Omental fat pad (tissue), 4 donors: ENCODE data around the gene CXCL17. TPM values are rescaled to one million over a fixed set of nuclear protein-coding genes. Genes with fewer than 3 reads are reported as not detected.

ENCODE experiments used
- ATAC-seq: fragments of 150-250 bp; one replicate; pipeline ENCODE4 v1.9.1; 2016; ENCODE audit warnings: mild to moderate bottlenecking, moderate library complexity; ENCODE audit not compliant: low FRiP score
- DNase-seq: peaks from one replicate; pipeline ENCODE4 v3.0.0-alpha.2; 2019; ENCODE audit warnings: low spot score
- total RNA-seq, 4 donors: library from RNA; depleted of rRNA; stranded (reverse); fragments of >200 nt; gene quantifications; one replicate each; pipeline ENCODE4 v1.1.0, GENCODE V29; 2016
- TF ChIP-seq, protein P1 (sequence below), 3 donors: fragments of 450-650 bp; IDR thresholded peaks; one replicate each; pipeline ENCODE4 v1.5.1; 2016 to 2017; ENCODE audit warnings: antibody characterized with exemption in 3 of 3, mild to moderate bottlenecking in 3 of 3, moderate library complexity in 2 of 3

Gene CXCL17
- total RNA-seq, 4 donors from 2014 or later: not detected

DNA sequence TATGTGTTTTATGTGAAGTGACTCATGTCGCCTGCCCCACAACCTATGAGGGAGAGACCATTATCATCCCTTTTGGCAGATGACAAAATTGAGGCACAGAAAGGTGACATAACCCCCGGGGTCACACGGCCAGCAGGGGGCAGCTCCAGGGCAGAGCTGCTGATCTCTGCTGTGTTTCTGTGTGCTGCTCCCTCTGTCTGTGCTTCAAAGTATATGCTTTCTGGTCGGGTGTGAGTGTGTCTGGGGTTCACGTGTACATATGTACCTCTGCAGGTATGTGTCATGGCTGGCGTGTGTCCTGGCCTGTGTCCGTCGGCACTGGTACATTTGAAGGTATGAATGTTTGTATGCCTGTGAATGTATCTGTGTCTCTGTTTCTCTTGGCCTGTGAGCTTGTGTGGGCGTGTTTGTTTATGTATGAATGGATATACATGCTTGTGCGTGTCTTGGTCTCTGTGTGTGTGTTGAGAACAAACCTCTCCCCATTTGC, 22.6 kb downstream of the CXCL17 start:
- TF ChIP-seq, protein P1, sequence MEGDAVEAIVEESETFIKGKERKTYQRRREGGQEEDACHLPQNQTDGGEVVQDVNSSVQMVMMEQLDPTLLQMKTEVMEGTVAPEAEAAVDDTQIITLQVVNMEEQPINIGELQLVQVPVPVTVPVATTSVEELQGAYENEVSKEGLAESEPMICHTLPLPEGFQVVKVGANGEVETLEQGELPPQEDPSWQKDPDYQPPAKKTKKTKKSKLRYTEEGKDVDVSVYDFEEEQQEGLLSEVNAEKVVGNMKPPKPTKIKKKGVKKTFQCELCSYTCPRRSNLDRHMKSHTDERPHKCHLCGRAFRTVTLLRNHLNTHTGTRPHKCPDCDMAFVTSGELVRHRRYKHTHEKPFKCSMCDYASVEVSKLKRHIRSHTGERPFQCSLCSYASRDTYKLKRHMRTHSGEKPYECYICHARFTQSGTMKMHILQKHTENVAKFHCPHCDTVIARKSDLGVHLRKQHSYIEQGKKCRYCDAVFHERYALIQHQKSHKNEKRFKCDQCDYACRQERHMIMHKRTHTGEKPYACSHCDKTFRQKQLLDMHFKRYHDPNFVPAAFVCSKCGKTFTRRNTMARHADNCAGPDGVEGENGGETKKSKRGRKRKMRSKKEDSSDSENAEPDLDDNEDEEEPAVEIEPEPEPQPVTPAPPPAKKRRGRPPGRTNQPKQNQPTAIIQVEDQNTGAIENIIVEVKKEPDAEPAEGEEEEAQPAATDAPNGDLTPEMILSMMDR (IDR thresholded peaks at IDR 0.05): no peak
- ATAC-seq (no peak), DNase-seq (no peak)

DNA sequence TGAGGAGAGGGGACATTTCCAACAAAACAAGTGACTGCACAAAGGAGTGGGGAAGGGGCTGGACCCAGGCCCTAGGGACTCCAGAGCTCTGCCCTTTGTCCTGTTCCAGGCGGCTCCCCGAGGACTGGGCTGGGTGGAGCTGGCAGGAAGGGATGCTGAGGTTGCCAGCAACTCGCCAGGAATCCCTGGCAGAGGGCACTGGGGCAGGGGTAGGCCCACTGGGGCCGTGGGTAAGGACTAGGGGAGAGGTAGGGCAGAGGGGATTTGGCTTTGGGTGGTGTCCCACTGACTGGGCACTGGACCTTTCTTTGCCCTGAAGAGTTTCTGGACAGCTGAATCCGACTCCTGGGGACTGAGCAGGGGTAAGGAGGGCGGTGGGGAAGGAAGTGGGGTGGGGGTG, 23.4 kb downstream of the CXCL17 start:
- TF ChIP-seq, protein P1 (IDR thresholded peaks at IDR 0.05): no peak
- ATAC-seq (peak; percentile 16), DNase-seq (no peak)

DNA sequence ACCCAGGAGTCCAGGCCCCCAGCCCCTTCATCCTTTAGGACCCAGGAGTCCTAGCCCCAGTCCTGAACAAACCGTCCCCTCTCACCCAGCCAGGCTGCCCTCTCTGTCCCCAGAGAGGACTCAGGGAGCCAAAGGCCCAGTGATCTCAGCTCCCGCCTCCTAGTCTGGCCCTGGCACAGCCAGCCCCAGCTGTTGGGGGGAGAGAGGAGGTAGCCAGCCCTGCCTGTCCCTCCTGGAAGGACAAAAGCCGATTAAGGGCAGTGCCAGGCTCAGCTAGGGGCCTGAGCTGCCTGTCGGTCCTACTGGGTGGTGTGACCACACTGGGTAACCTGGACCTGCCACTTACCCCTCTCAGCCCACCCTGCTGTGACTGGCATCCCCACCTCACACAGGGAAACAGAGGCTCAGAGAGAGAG, 30.1 kb downstream of the CXCL17 start:
- no peak for DNase-seq
- ATAC-seq: peak; percentile 21
- TF ChIP-seq, protein P1 (IDR thresholded peaks at IDR 0.05): no peak

DNA sequence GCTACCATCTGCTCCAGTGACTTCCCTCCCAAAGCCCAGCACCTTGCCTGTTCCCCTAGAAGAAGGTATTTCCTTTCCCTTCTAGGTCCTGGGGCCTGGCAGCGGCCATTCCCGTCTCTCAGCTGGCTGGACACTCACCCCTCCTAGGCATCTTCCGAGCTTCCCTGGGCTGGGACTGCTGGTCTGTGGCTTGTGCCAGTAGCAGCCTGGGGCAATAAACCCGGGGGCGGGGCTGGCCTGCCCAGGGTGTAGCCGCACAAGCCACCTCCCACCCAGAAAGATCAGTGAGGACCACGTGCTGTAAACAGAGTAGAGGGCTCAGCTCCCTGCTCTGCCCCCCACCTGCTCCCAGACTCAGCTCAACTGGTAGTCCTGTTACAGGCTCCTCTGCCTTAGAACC, 30.5 kb downstream of the CXCL17 start:
- DNase-seq (no peak), ATAC-seq (peak; percentile 41)
- TF ChIP-seq, protein P1 (IDR thresholded peaks at IDR 0.05): no peak

DNA sequence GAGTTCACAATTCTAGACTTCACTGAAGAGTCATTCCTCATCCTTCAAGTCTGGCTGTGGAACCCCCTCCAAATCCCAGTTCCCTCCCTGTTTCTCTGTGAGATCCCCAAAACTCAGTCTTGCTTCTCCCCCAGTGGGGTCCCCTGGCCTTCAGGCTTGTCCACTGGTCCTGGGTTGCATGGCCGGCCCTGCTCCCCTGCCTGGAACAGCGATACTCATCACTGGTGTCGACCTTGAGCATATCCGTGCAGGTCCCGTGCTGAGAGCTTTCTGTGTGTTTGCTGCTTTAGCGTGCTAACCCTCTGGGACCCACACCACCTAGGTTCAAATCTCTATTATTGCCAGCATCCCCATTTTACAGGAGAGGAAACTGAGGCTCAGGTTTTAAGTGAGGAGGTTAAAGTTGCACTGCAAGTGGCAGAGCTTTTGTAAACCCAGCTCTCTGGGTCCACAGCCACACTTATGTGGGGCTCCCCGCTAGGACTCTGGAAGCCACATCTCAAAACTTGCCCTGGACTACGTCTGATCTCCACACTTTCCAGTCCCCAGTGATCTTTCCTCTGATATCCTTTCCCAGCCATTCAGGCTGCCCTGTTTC, 31.1 kb downstream of the CXCL17 start:
- TF ChIP-seq, protein P1 (IDR thresholded peaks at IDR 0.05): no peak
- DNase-seq (no peak), ATAC-seq (no peak)

DNA sequence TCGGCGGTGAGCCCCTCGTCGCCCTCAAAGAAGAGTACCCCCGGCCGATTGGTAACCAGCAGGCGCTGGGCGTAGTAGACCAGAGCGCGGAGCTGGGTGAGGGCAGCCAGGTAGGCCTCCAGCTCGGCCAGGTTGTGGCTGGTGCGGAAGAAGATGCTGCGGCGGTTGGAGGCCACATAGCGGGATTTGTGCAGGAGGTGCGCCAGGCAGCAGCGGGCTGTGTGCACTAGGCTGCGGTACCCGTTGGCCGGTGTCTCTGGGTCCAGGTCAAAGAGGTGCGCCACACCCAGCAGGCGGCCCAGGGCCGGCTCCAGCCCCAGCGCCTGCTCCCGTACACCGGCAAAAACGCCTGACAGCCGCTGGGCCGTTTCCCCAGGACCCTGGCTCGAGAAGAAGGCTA, 32.4 kb downstream of the CXCL17 start:
- ATAC-seq (no peak), DNase-seq (no peak)
- TF ChIP-seq, protein P1 (IDR thresholded peaks at IDR 0.05): no peak

DNA sequence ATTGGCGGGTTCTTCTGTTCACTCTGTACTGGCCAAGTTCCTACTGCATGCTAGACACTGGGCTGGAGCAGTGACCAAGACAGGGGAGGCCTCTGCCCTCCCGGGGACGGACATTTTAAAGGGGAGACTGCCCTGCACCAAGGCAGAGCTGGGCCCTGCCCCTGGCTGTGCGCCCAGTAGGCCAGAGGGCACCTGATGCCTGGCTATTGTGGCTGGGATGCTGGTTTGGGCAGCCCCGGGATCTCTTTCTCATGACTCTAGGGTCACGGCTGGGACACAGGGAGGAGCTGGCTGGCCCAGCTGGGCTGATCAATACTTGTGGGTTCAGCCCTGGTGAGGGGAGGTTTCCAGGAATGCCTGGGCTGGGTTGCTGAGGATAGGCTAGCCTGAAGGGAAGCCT, 33.3 kb downstream of the CXCL17 start:
- TF ChIP-seq, protein P1 (IDR thresholded peaks at IDR 0.05): no peak
- ATAC-seq (no peak), DNase-seq (no peak)
